Neural cell (in vitro differentiated cells): ENCODE results near the gene DND1.

Experiments used
- EP300 ChIP-seq: fragments of 450-650 bp; conservative IDR thresholded peaks from 2 replicates; pipeline ENCODE4 v1.6.1; 2014; ENCODE audit warnings: antibody characterized with exemption, mild to moderate bottlenecking, moderate library complexity; ENCODE audit not compliant: poor library complexity, severe bottlenecking
- MXI1 ChIP-seq: fragments of 450-650 bp; conservative IDR thresholded peaks from 2 replicates; pipeline ENCODE4 v1.6.1; 2014; ENCODE audit warnings: antibody characterized with exemption, mild to moderate bottlenecking; ENCODE audit not compliant: poor library complexity, severe bottlenecking
- POLR2AphosphoS5 ChIP-seq: IDR thresholded peaks from 2 replicates; pipeline ENCODE4 v1.6.1; 2012
- RAD21 ChIP-seq: fragments of 450-650 bp; conservative IDR thresholded peaks from 2 replicates; pipeline ENCODE4 v1.6.1; 2014; ENCODE audit warnings: antibody characterized with exemption, mild to moderate bottlenecking, moderate library complexity
- TF ChIP-seq, protein P1 (sequence below): fragments of 450-650 bp; IDR thresholded peaks from 2 replicates; pipeline ENCODE4 v1.5.1; 2014; ENCODE audit warnings: antibody characterized with exemption, mild to moderate bottlenecking, moderate library complexity; ENCODE audit not compliant: poor library complexity, severe bottlenecking

DNA sequence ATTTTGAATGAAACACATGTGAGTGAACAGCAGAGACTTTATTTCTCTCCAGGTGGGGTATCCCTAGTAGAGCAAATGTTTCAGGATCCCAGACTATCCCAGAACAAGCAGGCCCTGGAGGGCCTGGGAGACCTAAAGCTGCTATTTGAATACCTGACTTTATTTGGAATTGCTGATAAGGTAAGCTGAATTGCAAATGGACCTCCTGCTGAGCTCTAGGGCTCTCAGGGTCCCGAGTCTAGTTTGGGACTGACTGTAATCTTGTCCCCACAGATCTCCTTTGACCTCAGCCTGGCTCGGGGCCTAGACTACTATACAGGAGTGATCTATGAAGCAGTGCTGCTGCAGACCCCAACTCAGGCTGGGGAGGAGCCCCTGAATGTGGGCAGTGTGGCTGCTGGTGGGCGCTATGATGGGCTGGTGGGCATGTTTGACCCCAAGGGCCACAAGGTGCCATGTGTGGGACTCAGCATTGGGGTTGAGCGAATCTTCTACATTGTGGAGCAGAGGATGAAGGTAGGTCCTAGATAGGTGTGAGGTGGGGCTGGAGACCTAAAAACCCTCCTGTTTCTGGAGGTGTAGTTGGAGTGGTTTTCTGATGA is 23.6 kb upstream of the DND1 start:
- TF ChIP-seq RAD21: no peak
- TF ChIP-seq, protein P1, sequence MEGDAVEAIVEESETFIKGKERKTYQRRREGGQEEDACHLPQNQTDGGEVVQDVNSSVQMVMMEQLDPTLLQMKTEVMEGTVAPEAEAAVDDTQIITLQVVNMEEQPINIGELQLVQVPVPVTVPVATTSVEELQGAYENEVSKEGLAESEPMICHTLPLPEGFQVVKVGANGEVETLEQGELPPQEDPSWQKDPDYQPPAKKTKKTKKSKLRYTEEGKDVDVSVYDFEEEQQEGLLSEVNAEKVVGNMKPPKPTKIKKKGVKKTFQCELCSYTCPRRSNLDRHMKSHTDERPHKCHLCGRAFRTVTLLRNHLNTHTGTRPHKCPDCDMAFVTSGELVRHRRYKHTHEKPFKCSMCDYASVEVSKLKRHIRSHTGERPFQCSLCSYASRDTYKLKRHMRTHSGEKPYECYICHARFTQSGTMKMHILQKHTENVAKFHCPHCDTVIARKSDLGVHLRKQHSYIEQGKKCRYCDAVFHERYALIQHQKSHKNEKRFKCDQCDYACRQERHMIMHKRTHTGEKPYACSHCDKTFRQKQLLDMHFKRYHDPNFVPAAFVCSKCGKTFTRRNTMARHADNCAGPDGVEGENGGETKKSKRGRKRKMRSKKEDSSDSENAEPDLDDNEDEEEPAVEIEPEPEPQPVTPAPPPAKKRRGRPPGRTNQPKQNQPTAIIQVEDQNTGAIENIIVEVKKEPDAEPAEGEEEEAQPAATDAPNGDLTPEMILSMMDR: no peak
- TF ChIP-seq POLR2AphosphoS5: no peak
- TF ChIP-seq MXI1: no peak
- no peak for TF ChIP-seq EP300
